ENCODE data around the gene FRMPD2.
"Not testable (repeated sequence)": the region's sequence is repeated elsewhere in the genome, so short reads cannot be mapped to it uniquely, and the experiment has no call there.

FRMPD2 gene

GRCh38 chr10:48126251-48126650 is 148.2 kb downstream of the FRMPD2 start:
- DNase-seq (ENCODE audit: low spot score) = not testable (repeated sequence)

- not testable (repeated sequence) for DNase-seq (ENCODE audit: low spot score)
Measured at GRCh38 chr10:48125631-48126030, 148.9 kb downstream of the FRMPD2 start.

GRCh38 chr10:48122618-48123017 is 151.9 kb downstream of the FRMPD2 start:
- not testable (repeated sequence) for DNase-seq (ENCODE audit: low spot score)

GRCh38 chr10:48110277-48110676 is 164.2 kb downstream of the FRMPD2 start:
- DNase-seq (ENCODE audit: low spot score) = not testable (repeated sequence)

Measured in globus pallidus (tissue), 1 donor.